IPS DF 6.9 (cell line): ENCODE measurements around the gene PLEKHD1.

Experiments used
- DNase-seq: peaks from one replicate; pipeline ENCODE4 v3.0.0-alpha.2; 2013; ENCODE audit warnings: low read depth, low spot score
- H3K27ac ChIP-seq: one replicate; pipeline ENCODE4 v1.5.1; 2013; ENCODE audit warnings: low read length, control low read depth
- H3K27me3 ChIP-seq: 2 replicates; pipeline ENCODE4 v1.6.1; 2013; ENCODE audit warnings: mild to moderate bottlenecking, low read length; ENCODE audit not compliant: control insufficient read depth, insufficient read depth
- H3K36me3 ChIP-seq: 2 replicates; pipeline ENCODE4 v1.6.1; 2013; ENCODE audit warnings: low read length; ENCODE audit not compliant: control insufficient read depth, insufficient read depth
- H3K4me1 ChIP-seq: 2 replicates; pipeline ENCODE4 v1.6.1; 2013; ENCODE audit warnings: low read length; ENCODE audit not compliant: control insufficient read depth, insufficient read depth
- H3K4me3 ChIP-seq: 2 replicates; pipeline ENCODE4 v1.5.1; 2013; ENCODE audit warnings: mild to moderate bottlenecking, low read length
- H3K9me3 ChIP-seq: 2 replicates; pipeline ENCODE4 v1.6.1; 2013; ENCODE audit warnings: low read length, inconsistent platforms; ENCODE audit not compliant: control insufficient read depth, insufficient read depth
- WGBS: extraction: QIAGEN DNeasy Blood & Tissue Kit; methylation state at CpG from one replicate; pipeline ENCODE4 v1.1.7; 2013; ENCODE audit warnings: mixed read lengths, missing lambda C conversion rate; ENCODE audit not compliant: insufficient read length, insufficient coverage; 5-methylcytosine and 5-hydroxymethylcytosine counted together

PLEKHD1 gene

DNA sequence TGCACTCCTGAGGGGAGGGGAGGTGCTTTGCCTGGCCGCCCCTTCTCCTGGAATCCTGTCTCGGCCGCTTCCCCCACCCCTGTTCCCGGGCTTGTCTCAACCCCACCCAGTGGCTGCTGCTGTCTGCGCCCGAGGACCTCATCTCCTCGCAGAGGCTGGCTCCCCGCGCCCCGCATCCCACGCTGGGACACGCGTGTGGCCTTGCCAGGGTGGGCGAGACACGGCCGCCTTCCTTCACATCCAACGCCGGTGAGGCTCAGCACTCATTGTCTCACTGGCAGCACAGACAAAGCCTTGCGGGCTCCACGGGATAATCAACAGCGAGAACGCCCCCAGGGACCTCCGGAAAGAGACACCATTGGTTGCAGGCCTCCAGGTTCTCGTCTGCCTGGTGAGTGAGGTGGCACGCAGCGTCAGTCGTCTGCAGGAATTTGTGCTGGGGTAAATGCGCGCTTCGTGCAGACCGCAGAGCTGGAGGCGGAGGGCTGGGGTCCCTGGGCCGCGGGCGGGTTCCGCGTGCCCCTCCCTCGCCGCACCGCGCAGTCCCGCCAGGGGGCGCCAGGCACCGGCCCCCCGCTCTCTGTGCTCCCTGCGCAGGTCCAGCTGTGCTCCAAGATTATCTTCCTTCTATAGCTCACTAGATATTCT, 63.3 kb downstream of the PLEKHD1 start:
- WGBS, result no CpG with 5 or more reads among the region's 46 CpGs
- Histone ChIP-seq H3K4me3 (peak overlapping the region; percentile 31; the same call in 1 of the 2 replicates), H3K27me3 (no peaks in the 10 kb centered on the region), H3K36me3 (no peaks in the 10 kb centered on the region), H3K9me3 (no peaks in the 10 kb centered on the region), H3K27ac (no peak overlapping the region), H3K4me1 (peaks cover 2% of the 10 kb centered on the region; the same call in 1 of the 2 replicates)
- no peak for DNase-seq

GRCh38 chr14:69548566-69548965, 64.0 kb downstream of the PLEKHD1 start:
- WGBS, result no CpG with 5 or more reads among the region's 8 CpGs

GRCh38 chr14:69551511-69551910, 67.0 kb downstream of the PLEKHD1 start:
- Histone ChIP-seq H3K27ac (no peak overlapping the region), H3K9me3 (no peaks in the 10 kb centered on the region), H3K36me3 (no peaks in the 10 kb centered on the region), H3K4me1 (peaks cover 2% of the 10 kb centered on the region; the same call in 1 of the 2 replicates), H3K27me3 (no peaks in the 10 kb centered on the region), H3K4me3 (no peak overlapping the region)
- no CpG with 5 or more reads among the region's 2 CpGs for WGBS
- DNase-seq, result no peak

More at GRCh38 chr14:69548566-69548965, 64.0 kb downstream of the PLEKHD1 start:
- Histone ChIP-seq H3K9me3 (no peaks in the 10 kb centered on the region), H3K4me1 (peaks cover 2% of the 10 kb centered on the region; the same call in 1 of the 2 replicates), H3K27ac (no peak overlapping the region), H3K4me3 (no peak overlapping the region), H3K27me3 (no peaks in the 10 kb centered on the region), H3K36me3 (no peaks in the 10 kb centered on the region)
- no peak for DNase-seq

GRCh38 chr14:69553252-69553651, 68.7 kb downstream of the PLEKHD1 start:
- WGBS, result no CpG with 5 or more reads among the region's 1 CpG
- Histone ChIP-seq H3K27ac (no peak overlapping the region), H3K4me1 (peaks cover 2% of the 10 kb centered on the region; the same call in 1 of the 2 replicates), H3K27me3 (no peaks in the 10 kb centered on the region), H3K9me3 (no peaks in the 10 kb centered on the region), H3K4me3 (no peak overlapping the region), H3K36me3 (no peaks in the 10 kb centered on the region)
- DNase-seq, result no peak

DNA sequence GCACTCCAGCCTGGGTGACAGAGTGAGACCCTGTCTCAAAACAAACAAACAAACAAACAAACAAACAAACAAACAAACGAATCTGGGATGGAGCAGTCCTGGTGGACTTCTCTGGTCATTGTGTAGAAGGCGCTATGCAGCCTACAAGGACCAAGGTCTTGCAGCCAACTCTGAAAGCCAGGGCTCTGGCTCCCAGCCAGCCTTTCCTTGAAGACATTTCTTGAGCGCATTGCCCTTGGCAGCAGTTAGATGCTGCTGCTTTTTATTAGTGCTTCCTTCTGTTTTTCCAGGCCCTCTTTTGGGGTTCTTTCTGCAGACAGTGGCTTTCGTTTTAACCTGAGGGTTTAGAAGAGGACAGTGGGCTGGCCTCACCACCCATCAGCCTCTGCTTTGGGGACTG, 70.0 kb downstream of the PLEKHD1 start:
- WGBS, result no CpG with 5 or more reads among the region's 4 CpGs
- no peaks in the 10 kb centered on the region for H3K9me3 ChIP-seq
- no peak overlapping the region for H3K27ac ChIP-seq
- H3K36me3 ChIP-seq, result no peaks in the 10 kb centered on the region
- H3K27me3 ChIP-seq, result no peaks in the 10 kb centered on the region
- no peak for DNase-seq
- H3K4me3 ChIP-seq, result no peak overlapping the region
- no peaks in the 10 kb centered on the region for H3K4me1 ChIP-seq

DNA sequence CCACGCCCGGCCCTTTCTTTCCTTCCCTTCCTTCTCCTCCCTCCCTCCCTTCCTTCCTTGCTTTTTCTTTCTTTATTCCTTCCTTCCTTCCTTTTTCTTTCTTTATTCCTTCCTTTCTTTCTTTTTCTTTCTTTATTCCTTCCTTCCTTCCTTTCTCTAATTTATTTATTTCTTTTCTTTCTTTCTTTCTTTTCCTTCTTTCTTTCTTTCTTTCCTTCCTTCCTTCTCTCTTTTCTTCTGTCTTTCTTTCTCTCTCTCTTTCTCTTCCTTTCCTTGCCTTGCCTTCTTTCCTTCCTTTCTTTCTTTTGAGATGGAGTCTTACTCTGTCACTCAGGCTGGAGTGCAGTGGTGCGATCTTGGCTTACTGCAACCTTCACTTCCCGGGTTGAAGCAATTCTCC, 74.2 kb downstream of the PLEKHD1 start:
- H3K4me3 ChIP-seq, result no peak overlapping the region
- WGBS, result no CpG with 5 or more reads among the region's 4 CpGs
- DNase-seq, result no peak
- no peaks in the 10 kb centered on the region for H3K27me3 ChIP-seq
- no peaks in the 10 kb centered on the region for H3K4me1 ChIP-seq
- no peaks in the 10 kb centered on the region for H3K9me3 ChIP-seq
- no peak overlapping the region for H3K27ac ChIP-seq
- no peaks in the 10 kb centered on the region for H3K36me3 ChIP-seq

DNA sequence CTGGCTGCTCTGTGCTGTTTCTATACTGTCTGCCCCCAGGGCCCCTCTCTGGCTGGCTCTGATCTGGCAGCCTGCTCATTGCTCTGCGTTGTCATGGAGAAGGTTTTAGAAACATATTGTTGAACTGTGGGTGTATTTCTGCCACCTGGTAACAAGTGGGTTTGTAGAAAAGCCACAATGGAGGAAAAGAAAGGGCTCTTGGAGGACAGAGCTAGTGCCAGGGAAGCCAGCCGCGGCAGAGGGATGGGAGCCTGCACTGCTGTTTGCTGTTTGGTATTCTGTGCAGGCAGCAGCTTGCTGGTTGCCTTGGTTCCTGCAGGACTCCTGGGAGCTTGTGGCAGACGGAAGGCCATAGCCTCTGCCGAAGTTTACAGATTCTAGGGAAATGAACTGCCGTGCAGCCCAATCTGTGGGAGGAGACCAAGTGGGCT, 75.1 kb downstream of the PLEKHD1 start:
- H3K9me3 ChIP-seq, result no peaks in the 10 kb centered on the region
- WGBS, result no CpG with 5 or more reads among the region's 6 CpGs
- H3K4me1 ChIP-seq, result no peaks in the 10 kb centered on the region
- DNase-seq, result no peak
- H3K27ac ChIP-seq, result no peak overlapping the region
- H3K4me3 ChIP-seq, result no peak overlapping the region
- no peaks in the 10 kb centered on the region for H3K27me3 ChIP-seq
- no peaks in the 10 kb centered on the region for H3K36me3 ChIP-seq

GRCh38 chr14:69560826-69561225, 76.3 kb downstream of the PLEKHD1 start:
- no peaks in the 10 kb centered on the region for H3K4me1 ChIP-seq
- H3K36me3 ChIP-seq, result no peaks in the 10 kb centered on the region
- DNase-seq, result no peak
- no peaks in the 10 kb centered on the region for H3K9me3 ChIP-seq
- no peaks in the 10 kb centered on the region for H3K27me3 ChIP-seq
- no peak overlapping the region for H3K27ac ChIP-seq
- whole genome bisulfite sequencing, result no CpG with 5 or more reads among the region's 7 CpGs
- H3K4me3 ChIP-seq, result no peak overlapping the region

DNA sequence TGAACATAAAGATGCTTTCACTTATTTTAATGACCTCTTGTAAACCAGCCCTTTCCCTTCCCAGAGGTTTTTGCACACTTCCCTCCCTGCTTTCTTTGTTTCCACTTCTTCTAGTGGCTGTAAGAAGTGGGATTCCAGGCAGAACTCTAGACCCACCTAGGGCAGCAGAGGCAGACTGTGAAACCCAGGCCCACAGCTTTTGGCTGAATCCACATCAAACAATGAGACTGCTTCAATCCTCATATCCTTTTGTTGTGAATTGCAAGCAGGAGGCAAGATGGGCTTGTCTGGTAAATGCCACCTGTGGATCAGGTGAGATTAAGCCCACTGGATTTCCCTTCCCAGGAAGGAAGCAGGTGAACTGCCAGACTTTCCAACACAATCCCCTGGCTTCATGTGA, 77.4 kb downstream of the PLEKHD1 start:
- no peak for DNase-seq
- Histone ChIP-seq H3K36me3 (no peaks in the 10 kb centered on the region), H3K9me3 (no peaks in the 10 kb centered on the region), H3K27me3 (no peaks in the 10 kb centered on the region), H3K4me3 (no peak overlapping the region), H3K4me1 (no peaks in the 10 kb centered on the region), H3K27ac (no peak overlapping the region)

DNA sequence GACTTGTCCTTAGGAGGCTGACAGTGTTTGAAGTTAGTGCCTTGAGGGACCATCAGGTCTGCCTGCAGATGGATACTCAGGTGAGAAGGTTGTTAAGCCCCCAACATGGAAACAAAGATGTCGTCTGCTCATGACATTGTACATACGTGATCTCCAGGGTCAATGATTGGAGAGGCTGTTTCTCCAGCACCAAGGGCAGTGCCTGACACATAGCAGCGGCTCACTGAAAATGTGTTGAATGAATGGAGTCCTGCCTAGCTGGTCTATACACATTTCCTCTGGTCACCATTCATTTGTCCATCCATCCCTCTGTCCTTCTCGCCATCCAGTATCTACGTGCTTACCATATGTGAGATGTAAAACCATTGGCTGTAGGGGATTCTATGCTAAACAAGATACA, 83.0 kb downstream of the PLEKHD1 start:
- H3K36me3 ChIP-seq, result no peaks in the 10 kb centered on the region; the same call in 1 of the 2 replicates
- DNase-seq, result no peak
- peaks cover 3% of the 10 kb centered on the region; the same call in 1 of the 2 replicates for H3K4me1 ChIP-seq
- peaks cover 26% of the 10 kb centered on the region for H3K27me3 ChIP-seq
- no peak overlapping the region for H3K27ac ChIP-seq
- WGBS, result no CpG with 5 or more reads among the region's 5 CpGs
- no peak overlapping the region for H3K4me3 ChIP-seq
- no peaks in the 10 kb centered on the region for H3K9me3 ChIP-seq

DNA sequence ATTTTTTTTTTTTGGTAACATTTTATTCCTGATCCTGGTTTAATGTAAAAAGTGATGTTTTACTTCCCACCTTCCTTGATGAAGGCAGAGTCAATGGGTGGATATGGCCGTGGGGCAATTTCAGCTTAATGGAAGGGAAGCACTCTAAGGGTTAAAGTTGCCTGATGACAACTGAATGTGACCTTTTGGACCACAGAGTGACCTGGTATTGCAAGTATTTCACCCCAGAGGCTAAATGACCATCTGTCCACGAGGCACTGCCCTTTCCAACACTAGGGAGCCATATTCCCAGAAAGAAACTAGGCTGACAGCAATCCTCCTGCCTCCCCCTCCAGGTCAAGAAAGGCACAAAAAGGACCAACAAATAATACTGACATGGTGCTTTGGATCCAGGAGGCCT, 85.3 kb downstream of the PLEKHD1 start:
- H3K36me3 ChIP-seq, result no peaks in the 10 kb centered on the region; the same call in 1 of the 2 replicates
- DNase-seq, result no peak
- H3K9me3 ChIP-seq, result no peaks in the 10 kb centered on the region
- WGBS, result no CpG with 5 or more reads among the region's 2 CpGs
- no peak overlapping the region for H3K4me3 ChIP-seq
- H3K4me1 ChIP-seq, result peaks cover 3% of the 10 kb centered on the region; the same call in 1 of the 2 replicates
- H3K27ac ChIP-seq, result no peak overlapping the region
- peaks cover 35% of the 10 kb centered on the region for H3K27me3 ChIP-seq
